Parathyroid adenoma (tissue), 2 donors: ENCODE measurements around the gene SNX2.

Experiments
- H2AFZ ChIP-seq: fragments of 300-600 bp; sonication (generic); one replicate; pipeline ENCODE4 v1.7.0; 2017; ENCODE audit warnings: antibody characterized with exemption, mild to moderate bottlenecking
- H3K27ac ChIP-seq: fragments of 300-600 bp; sonication (generic); one replicate; pipeline ENCODE4 v1.7.0; 2017
- H3K27me3 ChIP-seq: fragments of 300-600 bp; sonication (generic); one replicate; pipeline ENCODE4 v1.7.0; 2017; ENCODE audit warnings: low read length; ENCODE audit not compliant: control insufficient read depth, insufficient read depth
- H3K36me3 ChIP-seq: fragments of 300-600 bp; sonication (generic); one replicate; pipeline ENCODE4 v1.7.0; 2017; ENCODE audit warnings: low read length; ENCODE audit not compliant: control insufficient read depth, insufficient read depth
- H3K4me1 ChIP-seq: fragments of 300-600 bp; sonication (generic); one replicate; pipeline ENCODE4 v1.7.0; 2017; ENCODE audit warnings: control low read depth
- H3K4me2 ChIP-seq: fragments of 300-600 bp; sonication (generic); one replicate; pipeline ENCODE4 v1.7.0; 2017; ENCODE audit warnings: low read length
- H3K4me3 ChIP-seq: fragments of 300-600 bp; sonication (generic); one replicate; pipeline ENCODE4 v1.7.0; 2017; ENCODE audit warnings: low read depth, low read length
- H3K79me2 ChIP-seq: fragments of 300-600 bp; sonication (generic); one replicate; pipeline ENCODE4 v1.7.0; 2017; ENCODE audit warnings: control low read depth
- H3K9ac ChIP-seq: fragments of 300-600 bp; sonication (generic); one replicate; pipeline ENCODE4 v1.7.0; 2017; ENCODE audit warnings: mild to moderate bottlenecking
- H3K9me3 ChIP-seq: fragments of 300-600 bp; sonication (generic); one replicate; pipeline ENCODE4 v1.7.0; 2017; ENCODE audit warnings: low read length; ENCODE audit not compliant: control insufficient read depth
- CTCF ChIP-seq: fragments of 300-600 bp; sonication (generic); IDR thresholded peaks from one replicate; pipeline ENCODE4 v1.7.0; 2017; ENCODE audit warnings: antibody characterized with exemption, mild to moderate bottlenecking
- donor health status: primary hyperparathyroidism.

Gene SNX2

GRCh38 chr5:122774861-122775549 is at the start of gene SNX2:
TSS of gene SNX2 (plus strand) at chr5:122775080. CDS start at chr5:122775104, 24 bp downstream.
- H3K9me3 ChIP-seq = no peaks in the 10 kb centered on the region
- H3K79me2 ChIP-seq = peaks cover 22% of the 10 kb centered on the region
- no peaks in the 10 kb centered on the region for H3K36me3 ChIP-seq
- H3K27ac ChIP-seq = peak within 1 kb of the TSS; percentile 79
- H3K27me3 ChIP-seq = no peaks in the 10 kb centered on the region
- H3K4me1 ChIP-seq = no peaks in the 10 kb centered on the region
- H3K9ac ChIP-seq = peak within 1 kb of the TSS; percentile 82
- peak within 1 kb of the TSS; percentile 94 for H3K4me3 ChIP-seq
- peak within 1 kb of the TSS; percentile 80 for H3K4me2 ChIP-seq
- peak; percentile 8 for TF ChIP-seq CTCF
- peak within 1 kb of the TSS; percentile 98 for H2AFZ ChIP-seq

GRCh38 chr5:122727112-122727541 is 47.8 kb upstream of the SNX2 start:
- no peak overlapping the region for H3K4me2 ChIP-seq

GRCh38 chr5:122730037-122730436 is 44.8 kb upstream of the SNX2 start:
- no peak overlapping the region for H3K4me2 ChIP-seq
- no peaks in the 10 kb centered on the region for H3K79me2 ChIP-seq
- H3K9ac ChIP-seq = no peak overlapping the region
- H3K27me3 ChIP-seq = no peaks in the 10 kb centered on the region
- H3K36me3 ChIP-seq = no peaks in the 10 kb centered on the region
- no peaks in the 10 kb centered on the region for H3K4me1 ChIP-seq
- no peak overlapping the region for H3K4me3 ChIP-seq
- no peak overlapping the region for H2AFZ ChIP-seq
- H3K9me3 ChIP-seq = no peaks in the 10 kb centered on the region
- H3K27ac ChIP-seq = no peak overlapping the region
- no peak for TF ChIP-seq CTCF

More at GRCh38 chr5:122727112-122727541, 47.8 kb upstream of the SNX2 start:
- no peak overlapping the region for H2AFZ ChIP-seq
- no peaks in the 10 kb centered on the region for H3K79me2 ChIP-seq
- no peaks in the 10 kb centered on the region for H3K4me1 ChIP-seq
- H3K9me3 ChIP-seq = no peaks in the 10 kb centered on the region
- H3K4me3 ChIP-seq = no peak overlapping the region
- H3K9ac ChIP-seq = no peak overlapping the region
- H3K27ac ChIP-seq = no peak overlapping the region
- H3K36me3 ChIP-seq = no peaks in the 10 kb centered on the region
- TF ChIP-seq CTCF = no peak
- H3K27me3 ChIP-seq = no peaks in the 10 kb centered on the region

GRCh38 chr5:122730456-122730855 is 44.4 kb upstream of the SNX2 start:
- Histone ChIP-seq H3K27ac (no peak overlapping the region), H2AFZ (no peak overlapping the region), H3K4me2 (no peak overlapping the region), H3K4me3 (no peak overlapping the region), H3K79me2 (no peaks in the 10 kb centered on the region), H3K27me3 (no peaks in the 10 kb centered on the region), H3K4me1 (no peaks in the 10 kb centered on the region), H3K9me3 (no peaks in the 10 kb centered on the region), H3K36me3 (no peaks in the 10 kb centered on the region), H3K9ac (no peak overlapping the region)
- no peak for TF ChIP-seq CTCF
